ENCODE data around the gene RPL10A.
"Not testable (repeated sequence)": the region's sequence is repeated elsewhere in the genome, so short reads cannot be mapped to it uniquely, and the experiment has no call there.

The RPL10A gene

GRCh38 chr6:35438378-35439065 lies 29.7 kb upstream of the RPL10A start:
- ATAC-seq = not testable (repeated sequence)

- no peak for ATAC-seq
- TF ChIP-seq ZFP30 (CRISPR knock-in tag; IDR thresholded peaks at IDR 0.05) (no peak), GLIS3 (CRISPR knock-in tag; IDR thresholded peaks at IDR 0.05) (no peak), TCF4 (CRISPR knock-in tag; IDR thresholded peaks at IDR 0.05; ENCODE audit: borderline replicate concordance) (no peak), PATZ1 (CRISPR knock-in tag; IDR thresholded peaks at IDR 0.05; ENCODE audit: borderline replicate concordance) (no peak)
These were observed 28.9 kb upstream of the RPL10A start for GRCh38 chr6:35439308-35439707.

GRCh38 chr6:35441205-35441604 lies 27.0 kb upstream of the RPL10A start:
- TF ChIP-seq ZNF70 (CRISPR knock-in tag; IDR thresholded peaks at IDR 0.05) (no peak), ZNF8 (CRISPR knock-in tag; IDR thresholded peaks at IDR 0.05) (no peak), GLIS3 (CRISPR knock-in tag; IDR thresholded peaks at IDR 0.05) (no peak), ARNTL (CRISPR knock-in tag; IDR thresholded peaks at IDR 0.05; ENCODE audit: borderline replicate concordance, low read depth) (no peak), POU6F1 (CRISPR knock-in tag; IDR thresholded peaks at IDR 0.05; ENCODE audit: borderline replicate concordance, low read depth) (no peak), TSHZ2 (CRISPR knock-in tag; IDR thresholded peaks at IDR 0.05) (no peak), CSDC2 (CRISPR knock-in tag; IDR thresholded peaks at IDR 0.05) (no peak), ZFP30 (CRISPR knock-in tag; IDR thresholded peaks at IDR 0.05) (no peak), CSRNP3 (CRISPR knock-in tag; IDR thresholded peaks at IDR 0.05) (no peak), TCF4 (CRISPR knock-in tag; IDR thresholded peaks at IDR 0.05; ENCODE audit: borderline replicate concordance) (no peak), ESRRG (CRISPR knock-in tag; IDR thresholded peaks at IDR 0.05) (no peak), CREB5 (CRISPR knock-in tag; IDR thresholded peaks at IDR 0.05; ENCODE audit: low read depth) (no peak), OSR1 (CRISPR knock-in tag; IDR thresholded peaks at IDR 0.05) (no peak), ZNF565 (CRISPR knock-in tag; conservative IDR thresholded peaks at IDR 0.05; ENCODE audit: low read depth) (no peak), ZC3H10 (CRISPR knock-in tag; IDR thresholded peaks at IDR 0.05) (no peak), RARB (CRISPR knock-in tag; IDR thresholded peaks at IDR 0.05) (no peak), PATZ1 (CRISPR knock-in tag; IDR thresholded peaks at IDR 0.05; ENCODE audit: borderline replicate concordance) (no peak), TOX (CRISPR knock-in tag; IDR thresholded peaks at IDR 0.05; ENCODE audit: borderline replicate concordance) (no peak), BACH2 (CRISPR knock-in tag; IDR thresholded peaks at IDR 0.05; ENCODE audit: borderline replicate concordance) (no peak), ZFP3 (CRISPR knock-in tag; IDR thresholded peaks at IDR 0.05) (no peak)
- ATAC-seq = no peak

All from SK-N-SH treated with all-trans-retinoic acid at 6 μM for 48 hours (cell line).